Heart right ventricle (tissue), 16 donors: ENCODE data around the gene TEKT1. TPM values are rescaled to one million over a fixed set of nuclear protein-coding genes. Genes with fewer than 3 reads are reported as not detected.
"Not testable (repeated sequence)": the region's sequence is repeated elsewhere in the genome, so short reads cannot be mapped to it uniquely, and the experiment has no call there.

Experiments used
- ATAC-seq, 8 donors: fragments of 200-7000 bp; cut with Tn5 transposase; one replicate each; pipeline ENCODE4 v1.9.1; 2020; ENCODE audit warnings: mild to moderate bottlenecking in 8 of 8, moderate library complexity in 8 of 8, moderate number of reproducible peaks in 1 of 8
- DNase-seq, 2 donors: peaks; one replicate each; pipeline ENCODE4 v3.0.0-alpha.2; 2020
- H3K27ac ChIP-seq, 10 donors: fragments of 200-600 bp; sonication (generic) in 2 of 10; one replicate each; pipeline versions ENCODE4 v1.5.0 to v1.8.0; 2020 to 2022; ENCODE audit warnings: mild to moderate bottlenecking in 3 of 10
- H3K27me3 ChIP-seq, 7 donors: fragments of 200-600 bp; one replicate each; pipeline ENCODE4 v1.8.0; 2021 to 2022; ENCODE audit warnings: mild to moderate bottlenecking in 2 of 7
- H3K36me3 ChIP-seq, 9 donors: fragments of 200-600 bp; sonication (generic) in 1 of 9; one replicate each; pipeline versions ENCODE4 v1.5.0 to v1.8.0; 2020 to 2022; ENCODE audit warnings: mild to moderate bottlenecking in 2 of 9
- H3K4me1 ChIP-seq, 9 donors: fragments of 200-600 bp; sonication (generic) in 1 of 9; one replicate each; pipeline versions ENCODE4 v1.5.0 to v1.8.0; 2020 to 2022; ENCODE audit warnings: mild to moderate bottlenecking in 4 of 9
- H3K4me3 ChIP-seq, 10 donors: fragments of 200-600 bp; sonication (generic) in 2 of 10; one replicate each; pipeline versions ENCODE4 v1.5.0 to v1.8.0; 2020 to 2022; ENCODE audit warnings: mild to moderate bottlenecking in 7 of 10, moderate library complexity in 2 of 10
- H3K9me3 ChIP-seq, 11 donors: fragments of 200-600 bp in 10 of 11; sonication (generic) in 2 of 11; one replicate each; pipeline versions ENCODE4 v1.5.0 to v1.8.0; 2013 to 2022; ENCODE audit warnings: mild to moderate bottlenecking in 2 of 11, control low read depth in 1 of 11, moderate library complexity in 1 of 11
- CTCF ChIP-seq, 9 donors: fragments of 200-600 bp; sonication (generic) in 2 of 9; IDR thresholded peaks; one replicate each; pipeline versions ENCODE4 v1.5.0 to v1.8.0; 2021 to 2022; ENCODE audit warnings: antibody characterized with exemption in 9 of 9, mild to moderate bottlenecking in 5 of 9, moderate library complexity in 1 of 9
- WGBS, 2 donors: extraction: QIAGEN DNeasy Blood & Tissue Kit; methylation state at CpG; one replicate each; pipeline ENCODE4 v1.1.7; 2013; ENCODE audit warnings: inconsistent platforms in 1 of 2; 5-methylcytosine and 5-hydroxymethylcytosine counted together
- intact Hi-C, 10 donors: fragments of 100-400 bp; cut with DNase I; formaldehyde crosslinking; loops; one replicate each; pipeline versions ENCODE4 v1.11.1 to v1.14.2; 2022
- polyA plus RNA-seq, 2 donors: library from polyadenylated mRNA; stranded (reverse); fragments of 200-250 nt; gene quantifications; one replicate each; pipeline ENCODE4 v1.2.3, GENCODE V29; 2013
- total RNA-seq, 10 donors: library from RNA; stranded (reverse); fragmentation: NEBNext Ultra II Directional in 3 of 10; extraction: Animal tissue kit (Norgen Biotek cat#: 25700) in 3 of 10; gene quantifications; one replicate each; pipeline versions ENCODE4 v1.2.1 to v1.2.4, GENCODE V29; 2021 to 2023
- donor health status: Arrhythmogenic right ventricular cardiomyopathy.
- donor health status: ischemic (EF 13 %, LVEDD 7.1; RV severe dilation, severe dysfunction).
- donor health status: healthy with polysubstance abuse.
- donor health status: DM: no; HTN: yes; CAD: no.
- donor health status: DM: no; HTN: no; CAD: no.
- donor health status: ischemic (EF 25% LVEDD 6.9; RV normal size, moderate dysfunction).
- donor health status: ischemic (EF 25% LVEDD 5.7; RV mildly dilated, moderate dysfunction).
- donor health status: healthy.
- donor health status: DM: yes; HTN: yes; CAD: no.
- donor health status: Ischemic cardiomyopathy.
- donor health status: ischemic (EF 35%, LVEDD 5.7; RV mildly dilated, moderate dysfunction).
- donor health status: nonischemic (EF 11% LVEDD 7.7; RV severe dilation, severe dysfunction).
- donor health status: DM: yes; HTN: yes; CAD: no.
- donor health status: PGD.
- donor health status: ischemic (EF 29% LVEDD 5.4; RV normal size, mild dysfunction).
- donor health status: nonischemic (EF 23%, LVEDD 6.1; RV moderate dilation, normal function).

The TEKT1 gene
- total and polyA plus RNA-seq, 12 donors, result not detected

DNA sequence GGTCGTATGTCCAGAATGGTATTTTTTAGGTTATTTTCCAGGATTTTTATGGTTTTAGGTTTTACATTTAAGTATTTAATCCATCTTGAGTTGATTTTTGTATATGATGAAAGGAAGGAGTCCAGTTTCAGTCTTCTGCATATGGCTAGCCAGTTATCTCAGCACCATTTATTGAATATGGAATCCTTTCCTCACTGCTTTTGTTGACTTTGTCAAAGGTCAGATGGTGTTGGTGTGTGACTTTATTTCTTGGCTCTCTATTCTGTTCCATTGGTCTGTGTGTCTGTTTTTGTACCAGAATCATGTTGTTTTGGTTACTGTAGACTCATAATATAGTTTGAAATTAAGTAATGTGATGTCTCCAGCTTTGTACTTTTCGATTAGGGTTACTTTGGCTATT, 26.4 kb upstream of the TEKT1 start:
- H3K27me3 ChIP-seq, result peaks cover 0 to 50% (median 38%) of the 10 kb centered on the region in 7 donors

DNA sequence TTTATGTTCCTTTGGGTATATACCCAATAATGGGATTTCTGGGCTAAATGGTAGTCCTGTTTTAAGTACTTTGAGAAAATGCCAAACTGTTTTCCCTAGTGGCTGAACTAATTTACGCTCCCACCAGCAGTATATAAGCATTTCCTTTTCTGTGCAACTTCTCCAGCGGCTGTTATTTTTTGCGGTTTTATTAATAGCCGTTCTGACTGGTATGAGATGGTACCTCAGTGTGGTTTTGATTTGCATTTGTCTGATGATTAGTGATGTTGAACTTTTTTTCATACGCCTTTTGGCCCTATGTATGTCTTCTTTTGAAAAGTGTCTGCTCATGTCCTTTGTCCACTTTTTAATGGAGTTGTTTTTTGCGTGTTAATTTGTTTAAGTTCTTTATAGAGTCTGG, 25.8 kb upstream of the TEKT1 start:
- no peaks in the 10 kb centered on the region for H3K9me3 ChIP-seq
- TF ChIP-seq CTCF (IDR thresholded peaks at IDR 0.05), result no peak

More for the DNA sequence above, 26.4 kb upstream of the TEKT1 start:
- H3K36me3 ChIP-seq, result no peaks in the 10 kb centered on the region
- H3K9me3 ChIP-seq, result no peaks in the 10 kb centered on the region
- 83 to 93% methylated on average over 2 of the region's 2 CpGs for WGBS, 2 donors
- no peak for DNase-seq
- H3K4me1 ChIP-seq, result no peaks in the 10 kb centered on the region
- H3K27ac ChIP-seq, result no peak overlapping the region
- TF ChIP-seq CTCF (IDR thresholded peaks at IDR 0.05), result no peak
- intact Hi-C loops, result no loop called here
- ATAC-seq, result no peak
- H3K4me3 ChIP-seq, result no peak overlapping the region

GRCh38 chr17:6856051-6856450, 24.5 kb upstream of the TEKT1 start:
- Histone ChIP-seq H3K27me3 (peaks cover 0 to 41% (median 25%) of the 10 kb centered on the region in 7 donors), H3K4me3 (no peak overlapping the region), H3K36me3 (no peaks in the 10 kb centered on the region), H3K27ac (no peak overlapping the region), H3K4me1 (no peaks in the 10 kb centered on the region), H3K9me3 (no peaks in the 10 kb centered on the region)
- DNase-seq, result no peak
- TF ChIP-seq CTCF (IDR thresholded peaks at IDR 0.05), result no peak
- no peak for ATAC-seq
- intact Hi-C loops, result no loop called here
- WGBS, 2 donors, result 81 to 86% methylated on average over 3 of the region's 3 CpGs

More for the DNA sequence above, 25.8 kb upstream of the TEKT1 start:
- intact Hi-C loops, result no loop called here
- Histone ChIP-seq H3K4me3 (no peak overlapping the region), H3K27ac (no peak overlapping the region), H3K36me3 (no peaks in the 10 kb centered on the region), H3K27me3 (peaks cover 0 to 46% (median 33%) of the 10 kb centered on the region in 7 donors), H3K4me1 (no peaks in the 10 kb centered on the region)
- ATAC-seq (no peak), DNase-seq (no peak)
- WGBS, 2 donors, result 72 to 81% methylated on average over 6 of the region's 6 CpGs

GRCh38 chr17:6853764-6854442, 22.4 kb upstream of the TEKT1 start:
- H3K36me3 ChIP-seq, result no peaks in the 10 kb centered on the region
- intact Hi-C loops, result loop anchor here in 1 of 10 donors (5.0 kb wide), 1 partner anchor 187 kb away; no protein-coding TSS in a partner anchor
- no peak for ATAC-seq
- TF ChIP-seq CTCF (IDR thresholded peaks at IDR 0.05), result peak in 2 of 9 donors; percentile 11 to 19
- H3K27me3 ChIP-seq, result peaks cover 0 to 29% (median 22%) of the 10 kb centered on the region in 7 donors
- peak overlapping the region in 1 of 10 donors; percentile 16 for H3K4me3 ChIP-seq
- H3K4me1 ChIP-seq, result no peaks in the 10 kb centered on the region
- 20 to 21% methylated on average over 19 of the region's 19 CpGs for WGBS, 2 donors
- no peaks in the 10 kb centered on the region for H3K9me3 ChIP-seq
- no peak overlapping the region for H3K27ac ChIP-seq
- no peak for DNase-seq

- not testable (repeated sequence) for H3K4me1 ChIP-seq, ATAC-seq, H3K4me3 ChIP-seq, H3K36me3 ChIP-seq, H3K27ac ChIP-seq, H3K9me3 ChIP-seq, DNase-seq
- intact Hi-C loops, result loop anchor here in 3 of 10 donors (10.0 kb wide), 1 partner anchor 156 kb away; no protein-coding TSS in a partner anchor
- H3K27me3 ChIP-seq, result peaks cover 0 to 18% (median 10%) of the 10 kb centered on the region in 7 donors
- WGBS, 2 donors, result 64 to 74% methylated on average over 7 of the region's 7 CpGs
Measured at GRCh38 chr17:6848545-6849179, 17.1 kb upstream of the TEKT1 start.

DNA sequence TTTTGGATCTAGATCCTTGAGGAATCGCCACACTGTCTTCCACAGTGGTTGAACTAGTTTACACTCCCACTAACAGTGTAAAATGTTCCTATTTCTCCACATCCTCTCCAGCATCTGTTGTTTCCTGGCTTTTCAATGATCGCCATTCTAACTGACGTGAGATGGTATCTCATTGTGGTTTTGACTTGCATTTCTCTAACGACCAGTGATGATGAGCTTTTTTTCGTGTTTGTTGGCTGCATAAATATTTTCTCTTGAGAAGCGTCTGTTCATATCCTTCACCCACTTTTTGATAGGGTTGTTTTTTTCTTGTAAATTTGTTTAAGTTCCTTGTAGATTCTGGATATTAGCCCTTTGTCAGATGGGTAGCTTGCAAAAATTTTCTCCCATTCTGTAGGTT, 14.6 kb upstream of the TEKT1 start:
- 72 to 75% methylated on average over 6 of the region's 6 CpGs for WGBS, 2 donors
- not testable (repeated sequence) for H3K36me3 ChIP-seq, H3K27ac ChIP-seq, H3K4me3 ChIP-seq, H3K9me3 ChIP-seq, ATAC-seq, DNase-seq, H3K4me1 ChIP-seq
- H3K27me3 ChIP-seq, result peaks cover 0 to 30% (median 18%) of the 10 kb centered on the region in 7 donors
- intact Hi-C loops, result loop anchor here in 3 of 10 donors (10.0 kb wide), 1 partner anchor 159 kb away; no protein-coding TSS in a partner anchor

GRCh38 chr17:6844406-6844805, 12.9 kb upstream of the TEKT1 start:
- not testable (repeated sequence) for DNase-seq, H3K36me3 ChIP-seq, H3K27ac ChIP-seq, ATAC-seq, H3K4me3 ChIP-seq, H3K9me3 ChIP-seq, H3K4me1 ChIP-seq
- WGBS, 2 donors, result 79 to 80% methylated on average over 4 of the region's 4 CpGs
- H3K27me3 ChIP-seq, result peaks cover 0 to 47% (median 32%) of the 10 kb centered on the region in 7 donors
- intact Hi-C loops, result loop anchor here in 4 of 10 donors (5.0 to 10.0 kb wide), 3 partner anchors 87 to 177 kb away; partner anchors contain the start of gene XAF1 (in 1 of the 4)
